ENCODE data around the gene CD80. TPM values are rescaled to one million over a fixed set of nuclear protein-coding genes. Genes with fewer than 3 reads are reported as not detected.
A peak's percentile ranks its signal among the peaks of the same experiment; 100 is the strongest.

Gene CD80
- total and polyA plus RNA-seq, 4 donors, result 0.89 to 8.6 (median 4.2) TPM

GRCh38 chr3:119498186-119499011 is 61.0 kb downstream of the CD80 start, which contains the start of gene TIMMDC1:
Gene TIMMDC1, plus strand, starts transcription at chr3:119498547. Its CDS starts 187 bp downstream, at chr3:119498734.
- Histone ChIP-seq H3K9me3 (ENCODE audit: control insufficient read depth in 4 of 4, insufficient read depth in 3 of 4, low read length in 3 of 4) (no peaks in the 10 kb centered on the region), H3K27ac (ENCODE audit: low read depth in 1 of 2, low read length in 1 of 2) (peak within 1 kb of the TSS; percentile 95 to 96), H3K4me3 (peak within 1 kb of the TSS; percentile 96), H3K36me3 (ENCODE audit: control insufficient read depth in 4 of 4, insufficient read depth in 4 of 4, low read length in 4 of 4) (peaks cover under 1 to 6% (median 3%) of the 10 kb centered on the region in 4 donors), H3K27me3 (ENCODE audit: control insufficient read depth in 3 of 3, insufficient read depth in 3 of 3, low read length in 2 of 3) (no peaks in the 10 kb centered on the region), H3K4me1 (ENCODE audit: control insufficient read depth in 5 of 5, insufficient read depth in 5 of 5, low read length in 5 of 5) (peaks cover 3 to 29% (median 5%) of the 10 kb centered on the region in 5 donors), H3K9ac (ENCODE audit: insufficient read depth in 1 of 2, low read length in 2 of 2) (peak within 1 kb of the TSS; percentile 92 to 99)
- peak; percentile 98 for ATAC-seq (ENCODE audit: insufficient read depth, low FRiP score)
- TF ChIP-seq, protein P1, sequence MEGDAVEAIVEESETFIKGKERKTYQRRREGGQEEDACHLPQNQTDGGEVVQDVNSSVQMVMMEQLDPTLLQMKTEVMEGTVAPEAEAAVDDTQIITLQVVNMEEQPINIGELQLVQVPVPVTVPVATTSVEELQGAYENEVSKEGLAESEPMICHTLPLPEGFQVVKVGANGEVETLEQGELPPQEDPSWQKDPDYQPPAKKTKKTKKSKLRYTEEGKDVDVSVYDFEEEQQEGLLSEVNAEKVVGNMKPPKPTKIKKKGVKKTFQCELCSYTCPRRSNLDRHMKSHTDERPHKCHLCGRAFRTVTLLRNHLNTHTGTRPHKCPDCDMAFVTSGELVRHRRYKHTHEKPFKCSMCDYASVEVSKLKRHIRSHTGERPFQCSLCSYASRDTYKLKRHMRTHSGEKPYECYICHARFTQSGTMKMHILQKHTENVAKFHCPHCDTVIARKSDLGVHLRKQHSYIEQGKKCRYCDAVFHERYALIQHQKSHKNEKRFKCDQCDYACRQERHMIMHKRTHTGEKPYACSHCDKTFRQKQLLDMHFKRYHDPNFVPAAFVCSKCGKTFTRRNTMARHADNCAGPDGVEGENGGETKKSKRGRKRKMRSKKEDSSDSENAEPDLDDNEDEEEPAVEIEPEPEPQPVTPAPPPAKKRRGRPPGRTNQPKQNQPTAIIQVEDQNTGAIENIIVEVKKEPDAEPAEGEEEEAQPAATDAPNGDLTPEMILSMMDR (IDR thresholded peaks at IDR 0.05; ENCODE audit: control extremely low read depth, extremely low read depth), result no peak
- DNase-seq, result peak; percentile 98 to 99 (median 98)
- WGBS, 2 donors, result 0% methylated on average over 58 of the region's 58 CpGs

GRCh38 chr3:119497820-119498185 is 61.6 kb downstream of the CD80 start:
- 7 to 10% methylated on average over 8 of the region's 8 CpGs for WGBS, 2 donors
- peaks cover 3 to 29% (median 5%) of the 10 kb centered on the region in 5 donors for H3K4me1 ChIP-seq (ENCODE audit: control insufficient read depth in 5 of 5, insufficient read depth in 5 of 5, low read length in 5 of 5)
- H3K36me3 ChIP-seq (ENCODE audit: control insufficient read depth in 4 of 4, insufficient read depth in 4 of 4, low read length in 4 of 4), result peaks cover 0 to 4% (median 3%) of the 10 kb centered on the region in 4 donors
- peak overlapping the region; percentile 44 to 79 for H3K27ac ChIP-seq (ENCODE audit: low read depth in 1 of 2, low read length in 1 of 2)
- H3K9ac ChIP-seq (ENCODE audit: insufficient read depth in 1 of 2, low read length in 2 of 2), result peak overlapping the region in 1 of 2 donors; percentile 72
- no peaks in the 10 kb centered on the region for H3K9me3 ChIP-seq (ENCODE audit: control insufficient read depth in 4 of 4, insufficient read depth in 3 of 4, low read length in 3 of 4)
- H3K27me3 ChIP-seq (ENCODE audit: control insufficient read depth in 3 of 3, insufficient read depth in 3 of 3, low read length in 2 of 3), result no peaks in the 10 kb centered on the region
- H3K4me3 ChIP-seq, result peak overlapping the region; percentile 43
- peak; percentile 29 to 42 (median 42) for DNase-seq
- ATAC-seq (ENCODE audit: insufficient read depth, low FRiP score), result peak; percentile 6
- TF ChIP-seq, protein P1 (IDR thresholded peaks at IDR 0.05; ENCODE audit: control extremely low read depth, extremely low read depth), result no peak

- H3K27ac ChIP-seq (ENCODE audit: low read depth in 1 of 2, low read length in 1 of 2), result no peak overlapping the region
- 92 to 96% methylated on average over 2 of the region's 2 CpGs for WGBS, 2 donors
- no peaks in the 10 kb centered on the region for H3K9me3 ChIP-seq (ENCODE audit: control insufficient read depth in 4 of 4, insufficient read depth in 3 of 4, low read length in 3 of 4)
- no peaks in the 10 kb centered on the region for H3K27me3 ChIP-seq (ENCODE audit: control insufficient read depth in 3 of 3, insufficient read depth in 3 of 3, low read length in 2 of 3)
- no peak overlapping the region for H3K9ac ChIP-seq (ENCODE audit: insufficient read depth in 1 of 2, low read length in 2 of 2)
- DNase-seq (no peak), ATAC-seq (ENCODE audit: insufficient read depth, low FRiP score) (no peak)
- H3K4me1 ChIP-seq (ENCODE audit: control insufficient read depth in 5 of 5, insufficient read depth in 5 of 5, low read length in 5 of 5), result peaks cover 2 to 10% (median 4%) of the 10 kb centered on the region in 5 donors
- TF ChIP-seq, protein P1 (IDR thresholded peaks at IDR 0.05; ENCODE audit: control extremely low read depth, extremely low read depth), result no peak
- H3K4me3 ChIP-seq, result no peak overlapping the region
- peaks cover 0 to 12% (median 5%) of the 10 kb centered on the region in 4 donors for H3K36me3 ChIP-seq (ENCODE audit: control insufficient read depth in 4 of 4, insufficient read depth in 4 of 4, low read length in 4 of 4)
Observed at GRCh38 chr3:119494597-119494996, 64.8 kb downstream of the CD80 start.
